VCaP (cell line): ENCODE results near the gene MORC1.
"Not testable (repeated sequence)": the region's sequence is repeated elsewhere in the genome, so short reads cannot be mapped to it uniquely, and the experiment has no call there.

Source experiments
- H3K27ac ChIP-seq: fragments of 450-650 bp; 2 replicates; pipeline ENCODE4 v1.5.1; 2017
- CTCF ChIP-seq: fragments of 450-650 bp; conservative IDR thresholded peaks from 2 replicates; pipeline ENCODE4 v1.5.1; 2017; ENCODE audit warnings: mild to moderate bottlenecking, moderate library complexity

MORC1 gene

GRCh38 chr3:109081746-109082510, 36.0 kb downstream of the MORC1 start:
- H3K27ac ChIP-seq, result no peak overlapping the region
- peak; percentile 91 for TF ChIP-seq CTCF

GRCh38 chr3:109080090-109080489, 37.8 kb downstream of the MORC1 start:
- H3K27ac ChIP-seq, result not testable (repeated sequence)

- no peak for TF ChIP-seq CTCF
- no peak overlapping the region for H3K27ac ChIP-seq
Observed at GRCh38 chr3:109073116-109073515, 44.8 kb downstream of the MORC1 start.

GRCh38 chr3:109072194-109072593, 45.7 kb downstream of the MORC1 start:
- no peak for TF ChIP-seq CTCF
- no peak overlapping the region for H3K27ac ChIP-seq

GRCh38 chr3:109071350-109072142, 46.4 kb downstream of the MORC1 start:
- no peak; the same call in 1 of the 2 replicates for TF ChIP-seq CTCF
- no peak overlapping the region for H3K27ac ChIP-seq

GRCh38 chr3:109070211-109070610, 47.7 kb downstream of the MORC1 start:
- no peak for TF ChIP-seq CTCF
- no peak overlapping the region for H3K27ac ChIP-seq

- TF ChIP-seq CTCF, result no peak
- no peak overlapping the region for H3K27ac ChIP-seq
Observed at GRCh38 chr3:109066864-109067263, 51.1 kb downstream of the MORC1 start.

- TF ChIP-seq CTCF, result no peak
- H3K27ac ChIP-seq, result no peak overlapping the region
Observed at GRCh38 chr3:109059264-109059663, 58.7 kb downstream of the MORC1 start.
